ENCODE data around the gene CD109.

DNA sequence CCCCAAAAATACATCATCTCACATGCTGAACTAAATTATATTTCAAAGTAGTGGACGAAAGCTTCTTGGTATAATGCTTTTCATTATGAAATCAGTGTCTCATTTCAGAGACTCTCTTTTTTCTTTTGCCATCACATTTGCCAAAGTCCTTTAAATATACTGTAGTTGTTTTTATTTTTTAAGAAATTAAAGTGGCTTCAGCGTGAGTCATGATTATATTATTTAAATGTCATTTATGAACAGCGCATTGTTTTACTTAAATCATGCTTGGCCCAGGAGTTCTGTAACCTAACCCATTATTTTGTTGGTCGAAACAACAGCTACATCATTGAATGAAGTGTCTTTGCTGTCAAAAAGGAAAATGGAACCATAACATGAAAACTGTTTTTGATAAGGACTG, 100.9 kb downstream of the CD109 start:
- no peak for TF ChIP-seq EZH2 (IDR thresholded peaks at IDR 0.05; ENCODE audit: borderline replicate concordance)
- TF ChIP-seq, protein P1, sequence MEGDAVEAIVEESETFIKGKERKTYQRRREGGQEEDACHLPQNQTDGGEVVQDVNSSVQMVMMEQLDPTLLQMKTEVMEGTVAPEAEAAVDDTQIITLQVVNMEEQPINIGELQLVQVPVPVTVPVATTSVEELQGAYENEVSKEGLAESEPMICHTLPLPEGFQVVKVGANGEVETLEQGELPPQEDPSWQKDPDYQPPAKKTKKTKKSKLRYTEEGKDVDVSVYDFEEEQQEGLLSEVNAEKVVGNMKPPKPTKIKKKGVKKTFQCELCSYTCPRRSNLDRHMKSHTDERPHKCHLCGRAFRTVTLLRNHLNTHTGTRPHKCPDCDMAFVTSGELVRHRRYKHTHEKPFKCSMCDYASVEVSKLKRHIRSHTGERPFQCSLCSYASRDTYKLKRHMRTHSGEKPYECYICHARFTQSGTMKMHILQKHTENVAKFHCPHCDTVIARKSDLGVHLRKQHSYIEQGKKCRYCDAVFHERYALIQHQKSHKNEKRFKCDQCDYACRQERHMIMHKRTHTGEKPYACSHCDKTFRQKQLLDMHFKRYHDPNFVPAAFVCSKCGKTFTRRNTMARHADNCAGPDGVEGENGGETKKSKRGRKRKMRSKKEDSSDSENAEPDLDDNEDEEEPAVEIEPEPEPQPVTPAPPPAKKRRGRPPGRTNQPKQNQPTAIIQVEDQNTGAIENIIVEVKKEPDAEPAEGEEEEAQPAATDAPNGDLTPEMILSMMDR (IDR thresholded peaks at IDR 0.05; ENCODE audit: poor library complexity), result no peak

All from hepatocyte (in vitro differentiated cells).